H1 (cell line): ENCODE measurements around the gene CAMK2G. TPM values are rescaled to one million over a fixed set of nuclear protein-coding genes. Genes with fewer than 3 reads are reported as not detected.

Experiments
- POLR2AphosphoS5 ChIP-seq: IDR thresholded peaks from 2 replicates; pipeline ENCODE4 v1.6.1; 2011; ENCODE audit warnings: low read depth, low read length
- SIN3A ChIP-seq, 2 experiments: IDR thresholded peaks in 1 of 2; conservative IDR thresholded peaks in 1 of 2; 2 replicates each; pipeline ENCODE4 v1.6.1; 2011 to 2012; ENCODE audit warnings: low read length in 2 of 2, improper control_type of control experiment in 1 of 2, low read depth in 1 of 2, mild to moderate bottlenecking in 1 of 2
- SIX5 ChIP-seq: IDR thresholded peaks from 2 replicates; pipeline ENCODE4 v1.6.1; 2011; ENCODE audit warnings: mild to moderate bottlenecking, low read depth, low read length
- polyA plus RNA-seq, 7 experiments: library from polyadenylated mRNA; depleted of rRNA in 3 of 7; stranded (reverse) in 5 of 7; unstranded in 2 of 7; fragments of >200 nt in 5 of 7; fragments of 200-250 nt in 2 of 7; gene quantifications; 1 replicate in 5 of 7; 2 replicates in 1 of 7; 4 replicates in 1 of 7; pipeline versions ENCODE4 v1.2.1 to v1.2.3, GENCODE V29; 2011 to 2013; ENCODE audit warnings: missing spikeins in 2 of 7, mixed read lengths in 2 of 7
- total RNA-seq: library from RNA; stranded (reverse); fragmentation: NEBNext Ultra II Directional; extraction: Animal tissue kit (Norgen Biotek cat#: 25700); gene quantifications from 2 replicates; pipeline ENCODE4 v1.2.1, GENCODE V29; 2021
- TF ChIP-seq, protein P1 (sequence below): fragments of 300-600 bp; sonication (generic); IDR thresholded peaks from 2 replicates; pipeline ENCODE4 v1.7.1; 2012; ENCODE audit warnings: low read length, moderate library complexity, mild to moderate bottlenecking, inconsistent platforms; ENCODE audit not compliant: insufficient replicate concordance

Gene CAMK2G
- total and polyA plus RNA-seq, 2 of the 8 experiments (the other 6 are each of a cell fraction or from before 2014, with no cell fraction given) = 28.9 to 31.7 TPM

DNA sequence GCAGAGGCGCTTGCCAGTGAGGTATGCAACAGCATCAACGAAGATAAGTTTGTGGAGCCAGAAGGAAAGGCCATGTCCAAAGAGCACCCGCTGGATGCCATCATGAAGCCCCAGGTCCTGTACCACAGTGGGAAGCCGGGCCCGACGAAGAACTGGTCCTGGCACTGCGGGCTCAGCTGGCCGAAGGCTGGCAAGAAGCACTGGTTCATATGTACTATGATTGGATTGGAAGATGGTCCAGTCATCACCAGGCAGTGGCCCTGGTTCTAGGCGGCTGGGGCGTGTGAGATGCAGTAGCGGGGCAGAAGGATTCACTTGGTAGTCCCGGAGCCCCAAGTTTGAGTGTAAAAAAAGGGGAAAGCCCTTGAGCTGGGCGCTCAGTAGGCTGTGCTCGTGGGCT is 66.9 kb downstream of the CAMK2G start (continued):
- TF ChIP-seq SIN3A (conservative IDR thresholded peaks at IDR 0.05 in 1 of 2, IDR thresholded peaks at IDR 0.05 in 1 of 2; ENCODE audit: low read depth in 1 of 2, low read length in 2 of 2) (no peak), SIX5 (no peak), POLR2AphosphoS5 (no peak)
- TF ChIP-seq, protein P1, sequence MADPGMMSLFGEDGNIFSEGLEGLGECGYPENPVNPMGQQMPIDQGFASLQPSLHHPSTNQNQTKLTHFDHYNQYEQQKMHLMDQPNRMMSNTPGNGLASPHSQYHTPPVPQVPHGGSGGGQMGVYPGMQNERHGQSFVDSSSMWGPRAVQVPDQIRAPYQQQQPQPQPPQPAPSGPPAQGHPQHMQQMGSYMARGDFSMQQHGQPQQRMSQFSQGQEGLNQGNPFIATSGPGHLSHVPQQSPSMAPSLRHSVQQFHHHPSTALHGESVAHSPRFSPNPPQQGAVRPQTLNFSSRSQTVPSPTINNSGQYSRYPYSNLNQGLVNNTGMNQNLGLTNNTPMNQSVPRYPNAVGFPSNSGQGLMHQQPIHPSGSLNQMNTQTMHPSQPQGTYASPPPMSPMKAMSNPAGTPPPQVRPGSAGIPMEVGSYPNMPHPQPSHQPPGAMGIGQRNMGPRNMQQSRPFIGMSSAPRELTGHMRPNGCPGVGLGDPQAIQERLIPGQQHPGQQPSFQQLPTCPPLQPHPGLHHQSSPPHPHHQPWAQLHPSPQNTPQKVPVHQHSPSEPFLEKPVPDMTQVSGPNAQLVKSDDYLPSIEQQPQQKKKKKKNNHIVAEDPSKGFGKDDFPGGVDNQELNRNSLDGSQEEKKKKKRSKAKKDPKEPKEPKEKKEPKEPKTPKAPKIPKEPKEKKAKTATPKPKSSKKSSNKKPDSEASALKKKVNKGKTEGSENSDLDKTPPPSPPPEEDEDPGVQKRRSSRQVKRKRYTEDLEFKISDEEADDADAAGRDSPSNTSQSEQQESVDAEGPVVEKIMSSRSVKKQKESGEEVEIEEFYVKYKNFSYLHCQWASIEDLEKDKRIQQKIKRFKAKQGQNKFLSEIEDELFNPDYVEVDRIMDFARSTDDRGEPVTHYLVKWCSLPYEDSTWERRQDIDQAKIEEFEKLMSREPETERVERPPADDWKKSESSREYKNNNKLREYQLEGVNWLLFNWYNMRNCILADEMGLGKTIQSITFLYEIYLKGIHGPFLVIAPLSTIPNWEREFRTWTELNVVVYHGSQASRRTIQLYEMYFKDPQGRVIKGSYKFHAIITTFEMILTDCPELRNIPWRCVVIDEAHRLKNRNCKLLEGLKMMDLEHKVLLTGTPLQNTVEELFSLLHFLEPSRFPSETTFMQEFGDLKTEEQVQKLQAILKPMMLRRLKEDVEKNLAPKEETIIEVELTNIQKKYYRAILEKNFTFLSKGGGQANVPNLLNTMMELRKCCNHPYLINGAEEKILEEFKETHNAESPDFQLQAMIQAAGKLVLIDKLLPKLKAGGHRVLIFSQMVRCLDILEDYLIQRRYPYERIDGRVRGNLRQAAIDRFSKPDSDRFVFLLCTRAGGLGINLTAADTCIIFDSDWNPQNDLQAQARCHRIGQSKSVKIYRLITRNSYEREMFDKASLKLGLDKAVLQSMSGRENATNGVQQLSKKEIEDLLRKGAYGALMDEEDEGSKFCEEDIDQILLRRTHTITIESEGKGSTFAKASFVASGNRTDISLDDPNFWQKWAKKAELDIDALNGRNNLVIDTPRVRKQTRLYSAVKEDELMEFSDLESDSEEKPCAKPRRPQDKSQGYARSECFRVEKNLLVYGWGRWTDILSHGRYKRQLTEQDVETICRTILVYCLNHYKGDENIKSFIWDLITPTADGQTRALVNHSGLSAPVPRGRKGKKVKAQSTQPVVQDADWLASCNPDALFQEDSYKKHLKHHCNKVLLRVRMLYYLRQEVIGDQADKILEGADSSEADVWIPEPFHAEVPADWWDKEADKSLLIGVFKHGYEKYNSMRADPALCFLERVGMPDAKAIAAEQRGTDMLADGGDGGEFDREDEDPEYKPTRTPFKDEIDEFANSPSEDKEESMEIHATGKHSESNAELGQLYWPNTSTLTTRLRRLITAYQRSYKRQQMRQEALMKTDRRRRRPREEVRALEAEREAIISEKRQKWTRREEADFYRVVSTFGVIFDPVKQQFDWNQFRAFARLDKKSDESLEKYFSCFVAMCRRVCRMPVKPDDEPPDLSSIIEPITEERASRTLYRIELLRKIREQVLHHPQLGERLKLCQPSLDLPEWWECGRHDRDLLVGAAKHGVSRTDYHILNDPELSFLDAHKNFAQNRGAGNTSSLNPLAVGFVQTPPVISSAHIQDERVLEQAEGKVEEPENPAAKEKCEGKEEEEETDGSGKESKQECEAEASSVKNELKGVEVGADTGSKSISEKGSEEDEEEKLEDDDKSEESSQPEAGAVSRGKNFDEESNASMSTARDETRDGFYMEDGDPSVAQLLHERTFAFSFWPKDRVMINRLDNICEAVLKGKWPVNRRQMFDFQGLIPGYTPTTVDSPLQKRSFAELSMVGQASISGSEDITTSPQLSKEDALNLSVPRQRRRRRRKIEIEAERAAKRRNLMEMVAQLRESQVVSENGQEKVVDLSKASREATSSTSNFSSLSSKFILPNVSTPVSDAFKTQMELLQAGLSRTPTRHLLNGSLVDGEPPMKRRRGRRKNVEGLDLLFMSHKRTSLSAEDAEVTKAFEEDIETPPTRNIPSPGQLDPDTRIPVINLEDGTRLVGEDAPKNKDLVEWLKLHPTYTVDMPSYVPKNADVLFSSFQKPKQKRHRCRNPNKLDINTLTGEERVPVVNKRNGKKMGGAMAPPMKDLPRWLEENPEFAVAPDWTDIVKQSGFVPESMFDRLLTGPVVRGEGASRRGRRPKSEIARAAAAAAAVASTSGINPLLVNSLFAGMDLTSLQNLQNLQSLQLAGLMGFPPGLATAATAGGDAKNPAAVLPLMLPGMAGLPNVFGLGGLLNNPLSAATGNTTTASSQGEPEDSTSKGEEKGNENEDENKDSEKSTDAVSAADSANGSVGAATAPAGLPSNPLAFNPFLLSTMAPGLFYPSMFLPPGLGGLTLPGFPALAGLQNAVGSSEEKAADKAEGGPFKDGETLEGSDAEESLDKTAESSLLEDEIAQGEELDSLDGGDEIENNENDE = no peak
- TF ChIP-seq, all 59 proteins: peak for 0
